DMS 273 (cell line): Measurements from ENCODE around the gene CPXM1.

Experiments
- DNase-seq: peaks from one replicate; lab custom pipeline; 2025; ENCODE audit not compliant: unreplicated experiment; lab: John Stamatoyannopoulos, UW

Gene CPXM1

DNA sequence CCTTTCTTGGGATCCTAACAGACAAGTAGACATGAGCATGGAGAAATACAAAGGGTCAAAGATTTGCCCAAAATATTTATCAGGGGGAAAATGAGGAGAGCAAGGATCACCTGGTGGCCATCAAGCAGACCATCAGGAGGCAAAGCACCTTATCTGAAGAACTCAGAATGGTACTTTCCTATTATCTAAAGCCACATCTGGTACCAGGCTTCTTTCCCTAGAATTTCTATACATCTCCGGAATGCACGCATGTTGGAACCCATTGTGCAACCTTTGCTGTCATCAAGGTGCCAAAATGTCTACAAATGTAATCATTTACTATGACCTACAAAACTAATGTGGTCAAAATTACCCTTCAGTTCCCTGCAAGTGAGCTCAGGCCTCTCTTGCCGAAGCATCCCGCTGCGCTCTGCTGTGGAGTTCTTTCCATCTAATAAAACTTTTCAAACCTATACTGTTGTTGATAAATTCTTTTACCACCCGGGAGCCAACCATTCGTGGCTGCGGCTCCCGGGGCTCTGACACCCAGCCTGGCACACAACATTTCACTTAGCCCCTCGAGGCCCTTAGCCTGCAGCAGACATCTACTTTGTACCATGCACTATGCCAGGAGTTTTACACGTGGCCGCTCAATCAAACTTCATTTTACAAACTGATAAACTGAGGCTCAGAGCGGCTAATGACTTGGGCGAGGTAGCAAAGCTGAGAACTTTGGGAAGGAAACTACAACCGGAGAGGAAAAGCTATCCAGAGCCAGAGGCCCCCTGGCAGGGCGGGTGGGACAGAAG, 3.8 kb upstream of the CPXM1 start:
- DNase-seq: no peak

DNA sequence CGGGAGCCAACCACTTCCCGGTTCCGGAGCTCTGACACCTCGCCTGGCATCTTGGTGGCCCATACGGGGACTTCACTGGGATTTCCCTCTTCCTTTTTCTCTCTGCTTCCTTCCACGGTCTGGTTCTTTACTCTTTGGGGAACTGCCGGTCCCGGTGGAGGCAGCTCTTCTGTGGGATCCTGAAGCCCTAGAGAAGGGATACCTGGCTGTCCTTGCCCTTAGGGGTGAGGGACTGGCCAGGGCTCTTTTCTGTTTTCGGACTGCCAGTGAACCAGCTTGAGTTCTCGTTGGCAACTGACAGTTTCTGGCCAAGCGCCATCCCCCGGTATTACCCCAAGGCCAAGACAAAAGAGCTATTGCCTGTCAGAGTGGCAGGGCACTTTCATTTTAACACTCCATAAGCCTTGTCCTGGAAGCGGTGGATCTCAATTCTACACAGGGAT, 880 bp upstream of the CPXM1 start:
- DNase-seq: peak; percentile 20

DNA sequence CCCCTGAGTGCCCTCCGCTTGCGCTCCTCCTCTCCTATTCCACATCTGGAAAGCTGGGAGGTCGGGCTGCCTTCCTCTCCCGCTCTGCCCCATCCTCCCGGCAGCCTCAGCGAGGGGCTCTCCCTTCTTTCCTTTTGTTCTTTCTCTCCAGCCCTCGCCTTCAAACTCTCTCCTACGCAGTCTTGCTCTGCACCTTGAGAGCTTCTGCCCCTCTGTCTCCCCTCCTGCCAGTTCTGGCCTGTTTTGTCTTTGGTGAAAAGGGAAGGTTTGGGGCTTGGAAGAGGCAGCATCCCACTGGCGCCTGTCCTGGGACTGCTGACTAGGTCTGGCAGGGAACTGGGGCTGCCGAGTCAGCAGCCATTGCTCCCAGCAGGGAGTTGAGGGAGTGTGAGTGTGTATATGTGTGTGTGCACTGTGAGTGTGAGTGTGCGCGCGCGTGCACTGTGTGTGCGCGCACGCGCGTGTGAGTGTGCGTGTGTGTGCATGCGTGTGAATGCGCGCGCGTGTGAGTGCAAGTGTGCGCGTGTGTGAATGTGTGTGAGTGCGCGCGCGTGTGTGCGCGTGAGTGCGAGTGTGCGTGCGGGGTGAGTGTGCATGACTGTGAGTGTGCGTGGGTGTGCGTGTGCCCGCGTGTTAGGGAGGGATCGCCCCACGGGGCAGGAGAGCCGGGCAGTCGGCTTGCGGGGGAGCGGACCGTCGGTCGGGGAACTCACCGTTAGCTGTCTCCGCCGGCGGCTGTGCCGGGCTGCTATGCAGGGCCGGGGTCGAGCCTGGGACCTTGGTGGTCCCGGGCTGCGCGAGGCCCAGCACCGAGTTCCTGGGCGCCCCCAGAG, 523 bp downstream of the CPXM1 start:
- DNase-seq: no peak

DNA sequence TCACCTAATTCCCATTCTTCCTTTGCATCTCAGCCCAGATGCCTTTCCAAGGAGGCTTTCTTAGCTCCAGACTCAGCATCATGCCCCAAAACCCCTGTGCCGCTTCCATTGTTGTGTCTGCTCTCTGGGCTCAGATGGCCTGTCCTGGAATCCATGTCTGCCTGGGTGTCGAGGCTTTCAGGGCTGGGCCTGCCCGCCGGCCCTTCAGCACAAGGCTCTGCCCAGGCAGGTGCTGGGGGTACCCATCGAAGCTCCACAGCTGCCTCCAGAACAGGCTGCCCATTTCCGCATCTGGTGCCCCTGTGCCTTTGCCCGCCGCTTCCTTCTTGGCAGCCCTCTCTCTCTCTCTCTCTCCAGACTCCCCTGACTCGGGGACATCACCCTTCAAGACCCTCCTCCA, 1.2 kb downstream of the CPXM1 start:
- no peak for DNase-seq

DNA sequence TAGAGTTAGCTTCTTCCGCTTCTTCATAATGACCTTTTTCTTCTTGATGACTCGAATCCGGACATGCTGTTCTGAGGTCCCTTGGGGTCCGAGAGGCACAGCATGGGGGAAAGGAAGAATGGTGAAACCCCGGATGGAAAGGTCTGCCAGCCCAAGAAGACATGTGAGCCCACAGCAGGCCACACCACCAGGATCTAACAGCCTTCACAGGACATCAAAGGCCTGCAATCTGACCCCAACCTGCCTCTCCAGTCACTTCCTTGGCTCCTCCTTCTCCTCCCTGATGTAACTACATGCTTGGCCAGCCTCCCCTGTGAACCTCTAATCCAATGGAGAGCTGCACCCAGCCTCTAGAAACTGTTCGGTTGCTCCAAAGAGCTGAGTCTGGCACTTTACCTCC, 1.6 kb downstream of the CPXM1 start:
- peak; percentile 34 for DNase-seq

DNA sequence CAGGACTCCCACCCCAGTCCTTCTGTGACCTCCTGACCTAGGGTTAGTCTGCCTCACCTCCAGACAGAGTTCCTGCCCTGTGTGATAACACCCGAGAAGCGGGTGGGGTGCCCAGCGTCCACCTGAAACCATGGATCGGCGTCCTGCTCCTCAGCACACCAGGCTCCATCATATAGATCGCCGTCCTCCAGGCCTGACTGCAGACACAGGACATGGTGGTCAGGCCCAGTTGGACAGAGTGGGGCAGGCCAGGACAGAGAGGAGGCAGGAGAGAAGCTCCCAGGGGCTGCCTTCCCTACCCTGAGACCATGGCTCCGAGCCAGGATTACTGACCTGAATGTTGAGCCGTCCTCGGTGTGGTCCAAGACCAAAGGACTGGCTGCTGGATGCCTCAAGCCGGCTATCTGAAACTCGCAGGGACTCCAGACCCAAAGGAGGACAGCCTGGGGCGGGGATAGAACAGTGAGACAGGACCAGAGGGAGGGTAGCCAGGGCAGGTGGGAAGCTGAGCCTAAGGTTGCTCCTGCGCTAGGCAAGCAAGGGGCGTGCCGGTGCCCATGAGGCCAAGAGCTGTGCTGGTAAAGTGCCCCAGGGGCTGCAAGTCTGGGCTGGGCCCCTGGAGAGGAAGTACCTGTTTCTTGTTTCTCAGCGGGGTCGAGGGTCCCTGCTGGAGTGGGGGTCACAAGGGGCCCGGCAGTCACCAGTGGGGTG, 2.2 kb downstream of the CPXM1 start:
- no peak for DNase-seq

DNA sequence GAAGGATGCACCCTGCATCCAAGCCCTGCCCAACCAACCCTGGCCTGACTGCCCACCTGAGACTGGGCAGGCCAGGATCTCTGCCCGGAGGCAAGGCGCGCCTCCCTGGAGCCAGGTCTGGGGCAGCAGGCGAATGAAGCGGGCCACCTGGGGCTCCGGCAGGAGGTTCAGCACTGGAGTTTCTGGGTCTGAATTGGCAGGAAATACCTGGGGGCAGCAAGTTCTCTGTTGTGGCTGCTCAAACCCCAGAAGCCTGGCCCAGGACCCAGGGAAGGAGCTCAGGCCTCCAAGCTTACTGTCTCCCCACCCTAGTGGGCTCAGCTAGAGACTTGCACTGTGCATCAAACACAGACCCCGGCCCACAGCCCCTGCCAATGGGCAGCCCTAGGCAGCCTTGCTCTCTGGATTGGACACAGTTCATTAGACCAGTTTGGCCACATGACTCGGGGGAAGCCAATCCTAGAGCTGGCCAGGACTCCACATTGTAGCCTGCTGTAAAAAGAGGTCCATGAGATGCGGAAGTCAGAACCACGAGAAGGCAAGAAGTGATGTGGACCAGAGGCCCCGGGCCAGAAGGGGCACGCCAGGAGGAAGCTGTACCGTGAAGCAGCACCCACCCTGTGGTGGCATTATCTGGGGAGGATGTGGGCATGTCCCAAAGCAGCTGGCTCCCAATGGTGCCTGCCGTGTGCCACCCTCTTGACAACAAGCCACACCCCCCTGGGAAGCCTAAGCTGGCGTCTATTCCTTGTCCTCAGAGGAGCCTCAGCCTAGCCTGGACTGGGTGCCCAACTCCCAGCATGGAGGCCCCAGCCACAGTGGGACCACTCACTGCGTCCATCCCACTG, 3.1 kb downstream of the CPXM1 start:
- DNase-seq: no peak

DNA sequence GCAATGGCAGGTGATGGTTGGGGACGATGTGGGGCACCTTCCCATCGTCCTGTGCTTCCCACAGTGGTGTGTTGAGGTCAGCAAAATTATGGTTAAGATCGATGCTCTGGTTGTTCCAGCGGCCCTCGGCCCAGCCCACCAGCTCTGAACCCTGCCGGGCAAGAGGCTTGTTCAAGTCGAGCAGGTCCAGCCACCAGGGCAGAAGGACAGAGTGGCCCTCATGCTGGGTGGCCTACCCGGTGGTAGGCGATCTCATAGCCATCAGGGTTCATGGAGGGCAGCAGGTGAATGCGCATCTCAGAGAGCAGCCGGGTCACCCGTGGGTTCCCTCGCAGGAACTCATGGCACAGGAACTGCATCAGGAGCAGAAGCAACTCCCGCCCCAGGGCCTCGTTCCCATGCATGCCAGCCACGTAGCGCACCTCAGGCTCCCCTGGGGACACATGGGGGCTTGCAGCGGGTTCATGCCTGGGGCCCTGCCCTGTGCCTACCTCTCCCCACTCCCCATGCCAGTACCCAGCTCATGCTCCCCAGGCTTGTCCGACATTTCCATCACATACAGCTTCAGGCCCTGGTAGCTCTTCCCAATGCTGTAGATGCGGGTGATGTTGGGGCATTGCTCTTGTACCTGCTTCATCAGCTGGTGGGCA, 4.3 kb downstream of the CPXM1 start:
- no peak for DNase-seq

DNA sequence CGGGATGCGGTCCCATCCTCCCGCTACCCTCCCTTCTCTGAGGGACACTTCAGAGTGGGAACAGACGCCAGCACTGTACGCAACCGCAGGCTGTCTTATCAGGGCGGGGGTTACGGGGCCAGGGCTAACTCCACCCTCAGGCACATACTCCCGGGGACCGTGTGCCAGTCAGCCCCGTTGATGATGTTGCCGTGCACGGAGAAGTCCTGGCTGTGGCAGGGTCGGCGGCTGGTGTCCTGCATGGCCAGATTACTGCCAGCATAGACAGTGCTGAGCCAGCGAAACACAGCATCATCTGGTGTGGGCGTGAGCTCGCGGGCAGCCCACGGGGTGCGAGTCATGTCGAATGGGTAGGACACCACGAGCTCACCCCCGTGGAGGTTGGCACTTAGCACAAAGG, 5.0 kb downstream of the CPXM1 start:
- DNase-seq: no peak

DNA sequence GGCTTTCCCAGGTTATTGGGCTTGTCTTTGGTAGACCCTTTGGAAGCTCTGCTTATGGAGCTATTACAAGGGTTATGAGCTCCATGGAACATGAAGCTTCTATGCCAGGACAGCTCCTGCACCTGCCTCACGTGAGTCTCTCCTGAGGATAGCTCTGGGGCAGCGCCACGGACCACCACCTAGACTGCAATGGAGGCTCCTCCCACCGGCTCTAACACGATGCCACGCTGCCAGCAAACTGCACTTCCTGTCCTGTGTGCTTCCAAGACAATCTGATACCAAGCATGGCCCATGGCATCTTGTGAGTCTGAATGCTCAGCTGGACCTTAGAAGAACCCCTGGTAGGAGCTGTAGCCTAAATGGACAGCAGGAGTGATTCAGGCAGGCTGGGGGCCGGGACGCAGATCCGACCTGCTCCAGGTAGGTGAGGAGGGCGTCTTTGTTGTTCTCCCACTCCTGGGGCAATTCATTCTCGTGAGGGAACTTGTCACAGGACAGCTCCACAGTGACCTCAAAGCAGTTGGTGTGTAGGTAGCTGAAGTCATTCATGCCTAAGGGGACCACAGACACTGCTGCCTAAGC, 5.5 kb downstream of the CPXM1 start:
- DNase-seq: no peak

DNA sequence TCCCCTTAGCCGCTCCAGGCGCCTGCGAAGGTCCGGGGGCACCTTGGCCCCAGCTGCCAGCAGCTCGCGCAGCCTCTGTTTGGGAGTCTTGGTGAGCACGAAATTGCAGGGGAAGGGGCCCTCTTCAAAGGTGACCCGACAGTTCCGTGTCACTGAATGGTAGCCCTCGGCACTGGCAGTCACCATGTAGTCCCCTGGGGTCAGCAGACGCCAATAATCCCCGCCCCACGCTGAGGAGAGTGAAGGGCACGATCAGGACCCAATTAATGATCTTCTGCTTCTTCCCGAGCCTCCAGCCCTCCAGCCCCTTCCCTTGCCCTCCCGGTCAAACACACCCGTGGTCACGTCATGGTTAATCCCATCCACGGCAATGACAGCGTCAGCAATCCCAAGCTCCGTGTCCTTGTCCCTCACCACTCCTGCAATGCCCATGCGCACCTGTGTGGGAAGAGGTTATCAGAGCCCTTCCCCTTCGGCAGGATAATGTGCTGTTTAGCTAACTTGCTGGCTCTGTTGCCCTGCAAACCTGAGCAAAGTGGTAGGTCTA, 6.2 kb downstream of the CPXM1 start:
- DNase-seq: no peak

DNA sequence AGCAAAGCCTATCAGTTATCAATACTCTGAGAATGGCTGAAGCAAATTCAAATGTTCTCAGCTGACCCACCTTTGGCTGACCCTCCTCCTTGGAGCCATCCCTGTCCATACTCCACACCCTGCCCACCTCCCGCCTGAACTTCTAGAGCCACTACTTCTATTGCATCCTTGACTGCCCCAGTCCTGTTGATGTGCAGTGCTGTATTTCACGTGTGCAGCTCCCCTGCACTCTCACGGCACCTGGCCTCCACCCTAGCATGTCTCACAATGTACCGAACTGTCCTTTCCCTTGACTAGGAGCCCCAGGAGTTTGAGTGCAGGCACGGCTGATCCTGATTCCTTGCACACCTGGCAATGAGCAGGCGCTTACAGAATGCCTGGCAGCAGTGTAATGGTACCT, 7.0 kb downstream of the CPXM1 start:
- no peak for DNase-seq

DNA sequence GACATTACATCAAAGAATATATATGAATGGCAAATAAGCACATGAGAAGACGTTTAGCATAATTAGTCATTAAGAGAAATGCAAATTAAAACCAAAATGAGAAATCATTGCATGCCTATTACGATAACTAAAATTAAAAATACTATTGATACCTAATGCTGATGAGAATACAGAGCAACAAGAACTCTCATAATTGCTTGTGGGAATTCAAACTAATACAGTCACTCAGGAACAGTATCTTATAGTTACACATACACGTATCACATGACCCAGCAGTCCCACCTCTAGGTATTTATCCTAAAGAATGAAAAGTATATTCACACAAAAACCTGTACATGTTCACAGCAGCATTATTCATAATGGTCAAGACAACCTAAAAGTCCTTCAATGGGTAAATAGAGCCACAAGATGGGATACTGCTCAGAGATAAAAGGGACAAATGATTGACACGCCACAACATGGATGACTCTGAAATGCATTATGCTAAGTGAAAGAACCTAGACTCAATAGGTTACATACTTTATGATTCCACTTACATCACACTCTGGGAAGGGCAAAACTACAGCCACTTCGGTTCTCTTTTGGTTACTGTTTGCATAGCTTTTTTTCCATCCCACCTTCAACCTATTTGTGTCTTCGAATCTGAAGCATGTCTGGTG, 16.4 kb downstream of the CPXM1 start:
- DNase-seq: no peak

DNA sequence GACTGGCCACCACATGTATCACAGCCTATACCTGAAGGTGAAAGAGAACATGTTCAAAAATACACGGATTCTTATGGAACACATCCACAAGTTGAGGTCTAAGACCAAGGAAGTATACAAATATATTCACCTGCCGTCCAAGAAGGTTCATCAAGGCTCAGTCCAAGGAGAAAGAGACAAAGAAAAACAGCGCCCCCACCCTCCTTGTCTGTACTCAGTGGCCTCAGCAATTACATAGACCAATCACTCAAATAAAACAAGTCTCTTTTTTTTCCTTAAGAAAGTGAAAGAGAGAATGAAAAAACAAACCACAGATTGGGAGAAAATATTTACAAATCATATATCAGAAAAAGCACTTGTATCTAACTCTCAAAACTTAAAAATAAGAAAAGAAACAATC, 19.5 kb downstream of the CPXM1 start:
- no peak for DNase-seq

DNA sequence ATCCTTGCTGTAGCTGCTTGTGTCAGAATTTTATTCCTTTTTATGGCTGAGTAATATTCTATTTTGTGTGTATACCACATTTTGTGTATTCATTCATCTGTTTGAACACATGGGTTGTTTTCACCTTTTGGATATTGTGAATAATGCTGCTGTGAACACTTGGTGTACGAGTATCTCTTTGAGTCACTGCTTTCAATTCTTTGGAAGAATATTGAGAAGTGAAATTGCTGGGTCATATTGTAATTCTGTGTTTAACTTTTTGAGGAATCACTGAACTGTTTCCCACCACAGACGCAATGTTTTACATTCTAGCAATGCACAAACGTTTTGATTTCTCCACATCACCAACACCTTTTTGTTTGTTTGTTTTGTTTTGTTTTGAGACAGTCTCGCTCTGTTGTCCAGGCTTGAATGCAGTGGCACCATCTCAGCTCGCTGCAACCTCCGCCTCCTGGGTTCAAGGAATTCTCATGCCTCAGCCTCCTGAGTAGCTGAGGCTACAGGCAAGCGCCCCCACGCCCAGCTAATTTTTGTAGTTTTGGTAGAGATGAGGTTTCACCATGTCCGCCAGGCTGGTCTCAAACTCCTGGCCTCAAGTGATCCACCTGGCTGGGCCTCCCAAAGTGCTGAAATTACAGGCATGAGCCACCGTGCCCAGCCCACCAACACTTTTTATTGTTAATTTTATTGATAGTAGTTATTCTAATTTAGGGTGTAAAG, 21.7 kb downstream of the CPXM1 start:
- no peak for DNase-seq

DNA sequence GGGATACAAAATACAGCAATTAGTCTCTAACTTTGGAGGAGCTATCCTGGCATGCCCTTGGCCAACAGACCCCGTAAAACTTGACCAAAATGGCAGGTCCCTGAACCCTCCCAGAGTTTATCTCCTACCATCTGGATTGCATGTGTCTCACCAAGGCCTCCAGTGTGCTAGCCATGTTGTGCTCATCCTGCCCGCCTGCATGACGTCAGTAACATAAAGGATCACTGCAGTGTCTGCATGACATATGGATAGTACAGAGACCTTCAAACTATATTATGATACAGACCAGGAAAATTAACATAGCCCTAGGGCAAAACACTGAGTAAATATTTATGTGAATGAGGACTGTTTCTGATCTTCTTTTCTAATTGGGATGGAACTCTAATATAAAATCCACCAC, 25.3 kb downstream of the CPXM1 start:
- DNase-seq: no peak

DNA sequence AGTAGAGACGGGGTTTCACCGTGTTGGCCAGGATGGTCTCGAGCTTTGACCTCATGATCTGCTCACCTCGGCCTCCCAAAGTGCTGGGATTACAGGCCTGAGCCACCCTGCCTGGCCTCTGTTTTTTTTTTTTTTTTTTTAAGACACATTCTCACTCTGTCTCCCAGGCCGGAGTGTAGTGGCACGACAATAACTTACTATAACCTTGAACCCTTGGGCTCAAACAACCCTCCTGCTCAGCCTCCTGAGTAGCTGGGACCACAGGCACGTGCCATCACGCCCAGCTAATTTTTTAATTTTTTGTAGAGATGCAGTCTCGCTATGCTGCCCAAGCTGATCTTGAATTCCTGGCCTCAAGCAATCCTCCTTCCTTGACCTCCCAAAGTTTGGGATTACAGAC, 26.6 kb downstream of the CPXM1 start:
- no peak for DNase-seq

DNA sequence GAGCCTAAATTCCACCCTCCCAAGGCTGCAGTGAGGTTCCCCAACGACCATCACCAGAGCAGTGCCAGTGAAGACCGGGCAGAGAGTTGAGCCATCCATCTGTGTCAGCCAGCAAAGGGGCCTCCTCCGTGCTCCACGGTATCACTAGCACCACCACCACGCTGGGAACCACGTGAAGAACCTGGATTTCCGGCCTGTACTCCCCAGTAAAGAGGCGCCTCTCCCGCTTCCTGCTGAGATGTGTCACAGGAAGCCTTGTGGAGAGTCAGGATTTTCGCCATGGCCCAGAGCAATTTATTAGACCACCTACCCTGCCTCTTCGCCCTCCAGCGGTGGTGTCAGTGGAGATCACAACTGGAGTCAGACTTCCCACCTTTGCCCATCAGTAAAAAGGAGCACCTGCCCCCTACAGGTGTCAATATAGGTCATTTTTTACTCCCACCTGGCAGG, 28.8 kb downstream of the CPXM1 start:
- no peak for DNase-seq
